HUDEP-2 (cell line): ENCODE measurements around the gene FMO2.

Experiments used
- DNase-seq, 76 experiments: peaks; one replicate each; lab custom pipeline; 2025; ENCODE audit not compliant: unreplicated experiment in 76 of 76; lab: John Stamatoyannopoulos, UW

The FMO2 gene

DNA sequence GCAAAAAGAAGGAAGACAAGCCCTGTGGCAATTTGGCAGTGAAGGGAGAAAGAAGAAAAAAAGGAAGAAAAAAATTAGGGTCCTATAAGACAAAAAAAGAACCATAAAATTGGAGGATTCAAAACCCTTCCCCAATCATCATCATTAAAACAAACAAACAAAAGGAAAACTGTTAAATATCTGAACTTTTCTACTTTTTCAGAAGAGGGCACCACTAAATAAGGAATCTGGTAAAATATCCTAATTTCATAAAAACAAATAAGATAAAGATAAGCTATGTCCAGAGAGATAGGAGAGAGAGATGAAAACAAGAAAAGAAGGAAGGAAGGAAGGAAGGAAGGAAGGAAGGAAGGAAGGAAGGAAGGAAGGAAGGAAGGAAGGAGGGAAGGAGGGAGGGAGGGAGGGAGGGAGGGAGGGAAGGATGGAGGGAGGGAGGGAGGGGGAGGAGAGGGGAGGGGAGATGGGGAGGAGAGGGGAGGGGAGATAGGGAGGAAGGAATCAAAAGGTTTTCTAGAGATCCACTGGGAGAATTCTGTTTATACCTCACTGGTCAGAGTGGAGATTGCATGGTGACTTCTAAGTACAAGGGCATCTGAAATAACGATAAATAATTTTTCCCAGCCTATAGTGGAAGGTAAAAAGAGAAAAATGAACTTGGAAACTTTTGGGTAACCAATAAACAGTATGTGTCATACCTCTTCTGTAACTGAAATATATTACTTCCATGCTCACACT is 10.4 kb upstream of the FMO2 start:
- no peak for DNase-seq

DNA sequence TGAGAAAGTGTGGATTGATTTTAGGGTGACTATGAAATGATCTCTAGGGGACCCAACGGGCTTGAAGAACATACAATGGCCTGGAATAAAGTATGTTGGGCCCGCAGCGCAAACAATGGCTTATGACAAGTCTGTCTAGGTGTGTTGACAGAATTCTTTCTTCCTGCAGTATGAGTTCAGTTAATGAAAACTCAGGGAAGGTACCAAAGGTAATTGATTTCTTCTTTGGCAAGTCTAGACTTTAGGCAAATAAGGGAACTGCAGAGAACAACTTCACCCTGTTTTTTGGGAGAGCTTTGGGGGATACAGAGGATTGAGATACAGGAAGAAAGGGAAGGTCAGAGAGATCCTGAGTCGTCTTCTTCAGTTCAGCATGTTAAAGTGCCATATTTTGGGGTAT is 7.8 kb upstream of the FMO2 start:
- no peak for DNase-seq

DNA sequence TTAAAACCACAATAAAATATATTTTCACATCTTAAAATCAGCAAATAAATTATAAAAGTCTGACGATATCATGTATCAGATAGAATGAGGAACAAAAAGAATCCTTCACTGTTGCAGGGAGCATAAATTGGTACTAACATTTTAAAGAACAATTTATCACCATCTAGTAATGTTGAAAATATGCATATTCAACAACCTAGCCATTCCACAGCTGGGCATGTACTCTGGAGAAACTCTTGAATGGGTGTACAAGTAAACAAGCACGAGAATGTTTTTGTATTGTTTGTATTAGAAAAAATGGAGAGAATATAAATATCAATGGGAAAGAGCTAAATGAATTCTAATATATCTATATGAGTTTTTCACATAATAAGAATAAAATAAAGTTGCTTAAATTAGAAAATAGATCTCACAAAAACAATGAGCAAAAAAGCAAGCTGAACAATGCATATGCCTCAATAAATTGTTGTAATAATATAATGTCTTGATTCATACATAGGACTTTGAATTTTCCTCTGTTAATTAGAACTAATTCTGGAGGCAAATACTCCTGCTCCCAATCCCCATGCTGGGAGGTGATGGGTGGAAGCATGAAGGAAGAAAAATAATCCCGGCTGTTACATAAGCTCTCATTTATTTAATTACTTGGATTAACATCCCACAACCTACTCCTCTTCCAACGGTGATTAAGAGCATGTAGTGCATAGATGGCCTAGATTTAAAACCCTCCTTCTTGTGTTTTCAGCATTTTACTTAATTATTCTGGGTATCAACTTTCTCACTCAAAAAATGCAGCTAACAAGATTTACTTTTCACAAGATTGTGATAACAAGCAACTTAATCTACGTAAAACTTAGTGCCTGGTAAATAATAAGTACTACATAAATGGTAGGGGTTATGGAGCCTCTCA is 5.5 kb upstream of the FMO2 start:
- DNase-seq, result no peak

DNA sequence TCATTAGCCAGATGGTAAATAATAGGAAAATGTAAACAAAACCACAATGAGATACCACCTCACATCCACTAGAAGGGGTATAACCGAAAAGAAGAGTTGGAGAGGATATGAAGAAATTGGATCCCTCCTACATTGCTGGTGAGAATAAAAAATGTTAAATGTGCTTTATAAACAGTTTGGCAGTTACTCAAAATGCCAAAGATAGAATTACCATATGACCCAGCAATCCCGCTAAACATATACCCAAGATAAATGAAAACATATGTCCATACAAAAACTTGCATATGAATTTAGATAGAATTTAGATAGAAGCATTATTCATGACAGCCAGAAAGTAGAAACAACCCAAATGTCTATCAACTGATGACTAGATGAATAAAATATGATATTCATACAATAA is 4.4 kb upstream of the FMO2 start:
- no peak for DNase-seq

DNA sequence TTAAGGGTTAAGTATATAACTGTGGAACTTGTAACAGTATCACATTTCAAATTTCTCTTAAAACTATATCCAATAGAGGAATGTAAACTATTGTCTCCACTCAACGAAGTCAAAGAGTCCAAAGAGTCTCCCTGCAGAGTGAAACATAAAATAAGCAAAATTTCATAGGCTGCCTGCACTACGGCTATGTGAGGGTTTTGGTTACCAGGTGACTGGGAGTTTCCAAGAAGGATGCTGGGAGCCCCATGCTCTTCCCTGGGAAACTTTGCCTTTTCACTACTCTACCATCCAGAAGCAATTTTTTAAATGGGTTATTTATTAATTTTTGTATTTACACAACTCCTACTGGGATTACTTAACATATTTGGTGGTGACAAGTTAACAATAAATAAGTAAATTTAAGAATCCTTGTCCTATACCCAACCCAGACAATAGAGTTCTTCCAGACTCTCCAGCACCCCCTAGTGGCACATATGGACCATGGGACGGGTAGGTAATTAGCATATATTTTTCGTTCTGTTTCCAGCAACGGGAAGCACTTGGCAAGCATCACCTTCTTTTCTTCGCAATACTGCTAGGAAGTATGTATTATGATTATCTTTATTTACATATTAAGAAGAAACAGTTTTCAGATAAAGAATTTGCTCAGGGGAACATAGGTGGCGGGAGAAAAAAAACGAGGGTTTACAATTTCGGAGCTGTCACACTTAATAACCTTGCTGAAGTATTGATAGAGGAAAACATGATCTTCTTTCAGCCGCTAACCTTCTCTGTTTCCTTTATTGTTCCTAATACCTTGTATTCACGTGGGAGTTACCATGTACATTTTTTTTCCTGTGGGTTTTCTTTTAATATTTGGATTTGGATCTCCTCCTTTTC is 3.5 kb downstream of the FMO2 start:
- peak in 30 of 76 experiments; percentile 0 to 40 (median 16) for DNase-seq

DNA sequence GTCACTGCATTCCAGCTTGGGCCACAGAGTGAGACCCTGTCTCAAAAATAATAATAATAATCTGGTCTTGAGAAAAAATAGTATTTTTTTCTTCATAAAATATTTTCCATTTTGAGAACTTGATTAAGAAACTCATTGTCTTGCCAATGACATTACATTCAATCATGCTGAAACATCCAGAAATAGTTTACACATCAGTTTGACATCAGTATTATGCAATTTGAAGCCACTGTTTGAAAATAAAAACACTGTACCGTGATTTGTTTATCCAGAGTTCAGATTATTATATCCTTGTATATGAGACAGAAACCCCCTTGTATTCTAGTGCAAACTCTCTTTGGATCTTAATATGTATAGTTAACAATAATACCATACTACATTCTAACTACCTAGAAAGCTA is 6.9 kb downstream of the FMO2 start:
- DNase-seq, result no peak

DNA sequence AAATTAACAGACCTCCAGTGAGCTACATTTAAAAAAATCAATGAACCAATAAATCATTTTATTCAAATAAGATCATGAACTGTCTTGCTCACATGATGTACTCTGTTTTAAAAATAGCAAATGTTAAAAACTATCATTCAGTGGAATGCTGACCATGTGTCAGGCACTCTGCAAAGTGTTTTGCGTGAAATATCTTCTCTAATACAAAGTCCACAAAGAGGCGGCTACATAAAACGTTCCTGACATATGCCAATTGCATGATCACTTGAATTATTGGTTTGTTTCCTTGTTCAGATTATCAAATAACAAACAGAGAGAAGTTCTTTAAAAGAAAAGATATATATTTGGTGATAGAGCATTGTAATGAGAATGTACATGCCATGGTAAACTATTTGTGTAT is 10.7 kb downstream of the FMO2 start:
- DNase-seq, result no peak

DNA sequence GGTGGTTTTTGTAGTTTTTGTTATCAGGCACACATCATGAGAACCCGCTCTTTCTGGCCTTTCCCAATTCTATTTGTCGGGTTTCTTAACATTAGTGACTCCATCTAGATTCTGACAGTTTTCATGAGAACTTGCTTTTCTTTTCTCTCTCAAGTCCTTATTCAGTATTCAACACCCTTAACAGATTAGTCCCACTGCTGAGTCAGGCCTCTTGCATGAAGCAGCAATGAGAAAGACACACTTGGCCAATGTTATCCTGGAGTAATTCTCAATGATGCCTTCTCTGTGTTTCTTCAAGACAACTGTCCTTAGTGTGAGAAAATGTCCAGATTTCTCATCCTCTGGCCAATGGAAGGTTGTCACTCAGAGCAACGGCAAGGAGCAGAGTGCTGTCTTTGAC is 11.3 kb downstream of the FMO2 start:
- DNase-seq, result no peak

DNA sequence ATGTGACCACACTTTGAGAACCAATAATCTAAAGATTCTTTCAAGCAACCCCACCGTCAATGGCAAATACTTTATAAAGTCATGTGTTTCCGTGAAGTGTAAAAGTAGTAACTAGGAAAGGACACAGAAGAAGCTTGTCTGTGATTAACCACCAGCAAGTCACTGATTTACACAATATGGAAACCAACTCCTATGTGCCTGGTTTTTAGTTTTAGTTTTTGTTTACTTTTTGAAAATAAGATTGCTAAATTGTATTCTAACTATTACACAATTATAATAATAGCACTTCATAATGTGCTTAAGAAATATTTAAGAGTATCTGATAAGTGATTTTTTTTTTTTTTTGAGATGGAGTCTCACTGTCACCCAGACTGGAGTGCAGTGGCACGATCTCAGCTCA is 13.0 kb downstream of the FMO2 start:
- no peak for DNase-seq

DNA sequence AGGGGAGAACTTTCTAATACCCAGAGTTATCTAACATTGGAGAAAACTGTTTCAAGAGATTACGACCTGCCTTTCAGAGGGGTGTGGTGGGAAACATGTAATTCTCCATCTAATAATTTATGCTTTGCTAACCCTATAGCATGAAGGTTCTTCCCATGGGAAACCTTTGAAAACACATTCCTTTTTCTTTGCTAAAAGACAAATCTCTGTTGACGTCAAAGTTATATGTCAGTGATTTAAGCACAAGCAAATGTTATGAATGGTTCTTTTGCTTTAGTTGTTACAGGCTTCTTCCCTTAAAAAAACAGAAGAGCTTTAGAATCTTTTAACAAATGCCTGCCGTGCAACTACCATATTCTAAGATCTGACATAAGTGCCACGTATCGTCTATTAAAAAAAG is 19.2 kb downstream of the FMO2 start:
- DNase-seq, result no peak

DNA sequence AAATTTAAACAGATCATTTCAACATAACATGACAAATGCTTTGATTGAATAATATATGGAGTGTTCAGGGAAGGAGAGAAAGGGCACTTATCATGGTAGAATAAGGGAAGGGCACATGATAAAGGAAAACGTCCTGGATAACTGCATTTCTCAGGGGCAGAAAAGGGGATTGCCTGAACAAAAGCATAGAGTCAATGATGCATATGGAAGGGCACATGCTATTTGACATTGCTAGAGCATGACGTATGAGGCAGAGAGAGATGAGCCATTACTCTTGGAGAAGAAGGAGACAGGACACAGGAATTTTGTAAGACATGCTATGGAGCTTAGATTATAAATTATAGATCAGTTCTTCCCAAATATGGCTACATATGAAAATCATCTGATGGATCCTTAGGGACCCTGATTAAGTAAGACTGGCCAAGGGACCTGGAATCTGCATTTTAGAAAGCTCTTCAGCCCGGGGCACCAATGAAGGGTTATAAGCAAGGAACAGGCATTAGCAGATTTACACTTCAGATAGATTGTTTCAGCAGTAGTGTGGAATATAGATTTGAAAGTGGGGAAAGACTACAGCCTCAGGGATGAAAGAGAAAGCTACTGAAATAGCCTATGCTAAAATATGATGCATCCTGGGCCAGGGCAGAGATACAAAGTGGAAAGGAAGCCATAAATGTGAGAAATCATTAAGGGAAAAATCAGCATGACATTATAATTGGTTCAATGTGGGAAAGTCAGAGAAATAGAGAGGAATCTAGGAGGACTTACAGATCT is 21.3 kb downstream of the FMO2 start:
- no peak for DNase-seq

DNA sequence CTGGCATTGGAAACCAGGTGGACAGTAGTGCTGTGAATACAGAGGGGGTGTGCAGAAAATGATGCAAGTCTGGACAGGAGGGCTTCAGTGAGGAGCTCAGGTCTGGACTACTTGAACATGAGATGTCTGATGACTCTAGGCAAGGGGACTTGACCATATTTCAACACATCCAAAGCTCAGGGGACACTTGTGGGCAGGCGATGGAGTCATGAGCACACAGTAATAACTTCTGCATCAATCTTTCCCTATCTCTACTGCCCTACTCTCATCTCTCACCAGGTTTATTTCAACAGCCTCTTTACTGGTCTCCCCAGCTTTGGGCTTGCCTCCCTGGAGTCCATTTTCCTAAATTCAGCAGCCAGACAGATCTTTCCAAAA is 21.9 kb downstream of the FMO2 start:
- DNase-seq, result no peak

DNA sequence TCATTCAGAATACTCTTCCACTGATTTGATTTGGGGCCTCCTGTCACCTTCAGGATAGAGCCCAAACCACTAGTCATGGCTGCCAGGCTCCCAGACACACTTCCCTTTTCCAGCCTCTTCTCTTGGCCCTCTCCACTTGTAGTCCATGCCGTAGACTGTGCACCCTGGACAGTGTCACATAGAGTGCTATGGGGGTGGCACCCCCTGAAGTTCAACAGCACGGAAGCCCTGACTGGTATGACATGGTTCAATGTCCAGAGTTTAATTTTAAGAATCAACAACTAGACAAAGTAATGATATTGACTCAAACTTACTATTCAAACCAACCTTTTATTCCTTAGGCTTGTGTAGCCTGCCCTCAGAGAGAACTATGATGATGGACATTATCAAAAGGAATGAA is 22.3 kb downstream of the FMO2 start:
- DNase-seq, result no peak

DNA sequence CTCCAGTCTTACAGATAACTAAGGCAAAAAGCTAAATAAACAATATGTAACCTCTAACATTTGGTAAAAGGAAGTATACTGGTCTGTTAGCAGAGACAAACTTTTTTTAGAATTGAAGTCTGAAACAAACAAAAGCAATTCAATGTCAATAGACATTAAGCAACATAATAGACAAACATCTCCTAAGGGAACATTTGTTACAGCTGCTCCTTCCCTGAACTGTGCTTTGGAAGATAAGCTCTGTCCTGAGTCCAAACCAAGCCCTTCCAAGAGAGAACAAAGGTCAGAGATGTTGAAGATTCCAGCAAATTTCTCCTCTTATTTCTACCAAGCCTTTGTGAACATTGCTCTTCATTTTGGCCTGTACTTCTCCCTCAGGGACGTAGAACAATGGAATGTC is 25.3 kb downstream of the FMO2 start:
- no peak for DNase-seq

DNA sequence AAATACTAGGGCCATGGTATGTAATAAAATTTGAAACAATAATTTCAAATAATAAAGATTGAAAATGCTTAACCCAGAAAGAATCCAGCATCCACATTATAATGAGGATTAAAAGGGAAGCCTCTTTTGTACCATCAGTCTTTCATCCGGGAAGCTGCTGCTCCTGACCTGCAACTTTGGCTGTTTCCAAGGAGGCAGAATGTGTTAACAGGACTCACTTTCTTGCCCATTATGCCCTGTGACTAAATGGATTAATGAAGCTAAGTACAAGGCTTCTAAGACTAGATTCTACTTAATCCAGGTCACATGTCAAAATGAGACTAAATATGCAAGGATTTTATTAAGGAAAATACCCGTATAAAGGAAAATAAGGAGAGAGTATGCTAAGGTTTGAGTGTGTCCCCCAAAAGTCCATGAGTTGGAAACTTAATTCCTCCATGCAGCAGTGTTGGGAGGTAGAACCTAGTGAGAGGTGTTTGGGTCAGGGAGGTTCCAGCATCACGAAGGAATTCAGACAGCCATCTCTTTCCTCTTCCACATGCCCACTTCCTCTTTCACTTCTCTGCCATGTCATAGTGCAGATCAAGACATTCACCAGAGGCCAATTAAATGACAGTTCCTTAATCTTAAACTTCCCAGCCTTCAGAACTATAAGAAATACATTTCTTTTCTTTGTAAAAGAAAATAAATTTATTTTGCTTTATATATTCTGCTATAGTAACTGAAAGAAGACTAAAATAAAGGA is 27.7 kb downstream of the FMO2 start:
- DNase-seq, result no peak

DNA sequence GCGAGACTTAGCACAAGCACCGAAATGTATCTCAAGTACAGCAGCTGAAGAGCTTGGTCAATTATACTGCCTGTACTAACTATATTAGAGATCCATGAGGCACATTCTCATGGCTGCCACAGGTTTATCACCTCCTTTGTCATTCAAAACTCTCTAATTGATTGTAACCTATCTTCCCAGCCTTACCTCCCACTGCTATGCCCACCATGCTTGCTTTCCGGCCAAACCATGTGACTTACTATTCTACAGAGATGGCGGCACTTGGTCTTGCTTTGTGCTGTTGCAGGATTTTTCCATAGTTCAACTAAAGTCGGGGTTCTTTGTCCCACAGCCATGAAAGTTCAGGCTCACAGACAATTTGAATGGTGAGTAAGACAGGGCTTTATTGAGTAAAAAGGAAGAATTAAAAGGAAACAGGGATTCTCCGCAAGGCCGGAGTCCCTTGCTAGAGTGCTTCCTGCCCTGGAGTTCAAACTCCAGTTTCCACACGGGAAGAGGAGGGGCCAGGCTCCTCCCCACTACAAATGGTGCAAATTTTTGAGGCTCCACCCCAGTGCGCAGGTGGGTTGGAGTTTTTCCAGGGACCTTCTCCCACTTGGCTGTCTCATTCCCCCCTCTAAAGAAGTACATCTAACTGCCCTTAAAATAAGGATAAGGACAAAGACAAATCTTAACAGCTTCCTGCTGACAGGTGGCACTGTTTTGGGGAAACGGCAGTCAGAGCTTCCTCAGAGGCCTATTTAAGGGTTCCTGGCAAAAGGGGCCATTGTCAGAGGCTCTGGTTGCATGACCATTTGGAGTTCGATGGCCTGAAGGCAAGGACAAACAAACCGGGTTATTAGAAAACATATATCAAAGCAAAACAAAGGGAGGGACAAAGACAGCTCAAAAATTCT is 28.7 kb downstream of the FMO2 start:
- DNase-seq, result no peak

DNA sequence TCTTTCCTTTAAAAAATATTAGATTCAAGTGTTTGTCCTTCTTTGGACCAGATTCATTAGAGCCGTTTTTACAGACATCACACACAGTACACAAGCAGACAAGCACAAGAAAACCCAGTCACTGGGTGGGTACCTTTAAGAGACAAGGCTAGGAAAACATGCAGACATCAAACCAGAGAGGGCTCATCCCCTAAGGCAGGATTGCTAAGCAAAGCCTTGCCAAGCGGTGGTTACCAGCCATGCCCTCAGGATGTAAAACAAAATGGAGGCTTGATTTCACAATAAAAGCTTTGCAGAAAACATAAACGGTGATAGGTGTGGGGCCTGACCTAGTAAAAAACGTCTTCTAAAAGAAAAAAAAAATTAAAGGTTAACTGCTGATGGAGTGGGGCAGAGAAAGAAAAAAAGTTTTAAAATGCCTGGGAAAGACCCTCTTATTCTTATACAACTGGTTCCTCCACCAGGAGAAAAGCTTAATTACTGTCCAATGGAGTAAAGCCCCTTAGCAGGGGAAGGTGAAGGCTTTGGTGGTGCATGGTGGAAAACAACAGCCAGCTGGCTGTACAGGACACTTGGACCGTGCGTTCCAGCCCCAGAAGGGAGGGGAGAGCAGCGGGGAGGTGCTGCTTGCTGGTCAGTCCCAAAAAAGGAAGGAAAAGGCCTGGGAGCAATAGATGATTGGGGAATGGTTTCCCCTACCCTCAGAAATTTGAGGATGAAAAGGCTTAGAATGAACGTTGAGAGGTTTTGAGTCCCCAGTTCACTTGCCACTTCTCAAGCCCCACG is 32.8 kb downstream of the FMO2 start:
- no peak for DNase-seq

DNA sequence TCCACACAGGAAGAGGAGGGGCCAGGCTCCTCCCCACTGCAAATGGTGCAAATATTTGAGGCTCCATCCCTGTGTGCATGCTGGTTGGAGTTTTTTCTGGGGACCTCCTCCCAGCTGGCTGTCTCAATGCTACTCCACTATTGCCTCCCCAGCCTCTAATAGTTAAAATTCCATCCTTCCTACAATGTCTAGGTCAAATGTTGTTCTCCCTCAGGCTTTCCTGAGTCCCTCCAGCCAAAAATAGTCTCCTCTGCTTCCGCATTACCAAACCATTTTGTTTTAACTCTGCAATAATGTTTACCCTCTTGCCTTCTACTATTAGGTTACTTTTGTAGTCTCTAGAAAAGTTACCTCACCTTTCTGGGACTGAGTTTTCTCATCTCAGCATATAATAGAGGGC is 33.6 kb downstream of the FMO2 start:
- DNase-seq, result no peak
